ENCODE measurements around the gene TUFT1. TPM values are rescaled to one million over a fixed set of nuclear protein-coding genes. Genes with fewer than 3 reads are reported as not detected.

The TUFT1 gene
- polyA plus RNA-seq (25.5 and 25.8 TPM in 2 replicates), polyA minus RNA-seq (22.1 and 22.4 TPM in 2 replicates)

DNA sequence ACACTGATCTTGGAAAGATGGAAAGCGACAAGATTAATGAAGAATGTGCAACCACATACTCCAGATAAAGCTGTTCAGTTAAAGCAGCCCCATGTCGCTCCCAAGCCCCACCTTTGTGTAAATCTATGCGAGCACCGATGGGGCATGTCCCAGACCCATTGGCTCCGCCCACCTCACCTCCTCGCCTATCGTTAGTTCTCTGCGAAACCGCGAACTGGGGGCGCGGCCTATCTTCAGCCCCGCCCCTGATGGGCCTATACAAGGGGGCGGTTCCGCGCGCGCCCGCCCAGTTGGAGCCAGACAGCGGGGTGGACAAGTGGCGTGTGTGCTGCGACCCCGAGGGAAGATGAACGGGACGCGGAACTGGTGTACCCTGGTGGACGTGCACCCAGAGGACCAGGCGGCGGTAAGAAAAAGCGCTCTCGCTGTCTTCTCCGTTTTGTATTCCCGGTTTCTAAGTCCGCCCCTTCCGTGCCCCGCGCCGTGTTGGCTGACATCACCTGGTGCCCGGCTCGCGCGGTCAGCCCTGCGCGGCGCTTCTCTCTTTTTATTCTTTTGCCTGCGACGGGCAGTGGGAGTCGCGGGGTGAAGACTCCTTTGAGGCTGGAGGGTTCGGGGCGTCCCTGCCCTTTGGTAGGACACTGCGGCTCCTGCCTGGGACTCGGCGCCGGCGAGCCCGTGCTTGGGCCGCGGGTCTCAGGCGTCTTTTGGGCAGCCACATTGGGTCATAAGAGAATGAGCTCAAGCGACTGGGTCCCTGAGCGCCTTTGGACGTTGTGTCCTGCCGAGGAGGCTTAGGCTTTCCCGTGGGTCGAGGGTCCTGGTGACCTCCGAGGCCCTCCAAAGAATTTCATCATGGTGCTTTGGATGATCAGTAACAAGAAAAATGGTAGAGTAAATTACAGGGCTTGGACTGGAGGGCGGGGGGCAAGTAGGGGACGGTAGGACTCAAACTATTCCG is at the start of gene TUFT1:
Gene TUFT1 (plus strand): TSS at position 289 of the 961 bp plus-strand sequence. CDS start 58 bp downstream, at position 347.
- Histone ChIP-seq H3K4me2 (ENCODE audit: low read length) (peak within 1 kb of the TSS; percentile 72), H3K36me3 (ENCODE audit: insufficient read depth, low read length) (no peaks in the 10 kb centered on the region), H3K9ac (ENCODE audit: low read length) (peak within 1 kb of the TSS; percentile 87), H4K20me1 (ENCODE audit: insufficient read depth) (no peaks in the 10 kb centered on the region), H3K79me2 (replicated peaks; ENCODE audit: insufficient read depth, low read length) (peaks cover 13% of the 10 kb centered on the region), H3K9me2 (ENCODE audit: insufficient read depth, low read length) (no peaks in the 10 kb centered on the region), H3K4me3 (ENCODE audit: low read length) (peak within 1 kb of the TSS; percentile 98), H2AFZ (ENCODE audit: low read depth, low read length) (peak within 1 kb of the TSS; percentile 80), H3F3A (ENCODE audit: insufficient read depth, low read length, poor library complexity, severe bottlenecking) (no peaks in the 10 kb centered on the region), H3K27me3 (ENCODE audit: insufficient read depth, low read depth, low read length) (no peaks in the 10 kb centered on the region), H3K27ac (ENCODE audit: low read length) (peak within 1 kb of the TSS; percentile 70), H3K9me3 (ENCODE audit: low read length) (no peaks in the 10 kb centered on the region)
- TF ChIP-seq, protein P1, sequence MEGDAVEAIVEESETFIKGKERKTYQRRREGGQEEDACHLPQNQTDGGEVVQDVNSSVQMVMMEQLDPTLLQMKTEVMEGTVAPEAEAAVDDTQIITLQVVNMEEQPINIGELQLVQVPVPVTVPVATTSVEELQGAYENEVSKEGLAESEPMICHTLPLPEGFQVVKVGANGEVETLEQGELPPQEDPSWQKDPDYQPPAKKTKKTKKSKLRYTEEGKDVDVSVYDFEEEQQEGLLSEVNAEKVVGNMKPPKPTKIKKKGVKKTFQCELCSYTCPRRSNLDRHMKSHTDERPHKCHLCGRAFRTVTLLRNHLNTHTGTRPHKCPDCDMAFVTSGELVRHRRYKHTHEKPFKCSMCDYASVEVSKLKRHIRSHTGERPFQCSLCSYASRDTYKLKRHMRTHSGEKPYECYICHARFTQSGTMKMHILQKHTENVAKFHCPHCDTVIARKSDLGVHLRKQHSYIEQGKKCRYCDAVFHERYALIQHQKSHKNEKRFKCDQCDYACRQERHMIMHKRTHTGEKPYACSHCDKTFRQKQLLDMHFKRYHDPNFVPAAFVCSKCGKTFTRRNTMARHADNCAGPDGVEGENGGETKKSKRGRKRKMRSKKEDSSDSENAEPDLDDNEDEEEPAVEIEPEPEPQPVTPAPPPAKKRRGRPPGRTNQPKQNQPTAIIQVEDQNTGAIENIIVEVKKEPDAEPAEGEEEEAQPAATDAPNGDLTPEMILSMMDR (IDR thresholded peaks at IDR 0.05; ENCODE audit: poor library complexity, severe bottlenecking): no peak
- TF ChIP-seq RAD21 (conservative IDR thresholded peaks at IDR 0.05) (no peak), REST (IDR thresholded peaks at IDR 0.05; ENCODE audit: borderline replicate concordance) (peak; percentile 92), TAF1 (IDR thresholded peaks at IDR 0.05; ENCODE audit: low read depth) (peak; percentile 93), POLR2AphosphoS5 (IDR thresholded peaks at IDR 0.05) (peak; percentile 98), MXI1 (conservative IDR thresholded peaks at IDR 0.05; ENCODE audit: poor library complexity, severe bottlenecking) (peak; percentile 86), SMC3 (conservative IDR thresholded peaks at IDR 0.05; ENCODE audit: poor library complexity) (peak; percentile 33), EZH2 (IDR thresholded peaks at IDR 0.05; ENCODE audit: borderline replicate concordance, insufficient read depth, low read length, poor library complexity, severe bottlenecking) (no peak), EP300 (conservative IDR thresholded peaks at IDR 0.05; ENCODE audit: poor library complexity, severe bottlenecking) (peak; percentile 10)

DNA sequence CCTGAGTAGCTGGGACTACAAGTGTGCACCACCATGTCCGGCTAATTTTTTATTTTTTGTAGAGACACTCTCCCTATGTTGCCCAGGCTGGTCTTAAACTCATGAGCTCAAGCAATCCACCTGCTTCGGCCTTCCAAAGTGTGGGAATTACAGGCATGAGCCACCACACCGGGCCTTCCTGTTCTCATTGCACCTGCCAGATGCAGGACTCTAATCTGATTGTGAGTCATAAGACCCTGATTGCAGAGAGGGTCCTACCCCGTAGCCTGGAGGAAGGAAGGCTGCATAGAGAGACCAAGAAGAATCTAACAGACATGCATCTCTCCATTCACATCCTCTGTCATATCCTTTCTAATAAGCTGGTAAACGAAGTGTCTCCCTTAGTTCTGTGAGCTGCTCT is 48.5 kb upstream of the TUFT1 start:
- TF ChIP-seq, protein P1 (IDR thresholded peaks at IDR 0.05; ENCODE audit: poor library complexity, severe bottlenecking): no peak
- no peak for TF ChIP-seq SMC3 (conservative IDR thresholded peaks at IDR 0.05; ENCODE audit: poor library complexity)
- Histone ChIP-seq H3K9me3 (ENCODE audit: low read length) (no peaks in the 10 kb centered on the region), H3K4me3 (ENCODE audit: low read length) (no peak overlapping the region), H3F3A (ENCODE audit: insufficient read depth, low read length, poor library complexity, severe bottlenecking) (no peaks in the 10 kb centered on the region), H3K4me2 (ENCODE audit: low read length) (no peak overlapping the region), H2AFZ (ENCODE audit: low read depth, low read length) (no peak overlapping the region), H3K9ac (ENCODE audit: low read length) (no peak overlapping the region), H3K27ac (ENCODE audit: low read length) (no peak overlapping the region), H3K9me2 (ENCODE audit: insufficient read depth, low read length) (no peaks in the 10 kb centered on the region), H3K79me2 (replicated peaks; ENCODE audit: insufficient read depth, low read length) (no peaks in the 10 kb centered on the region), H3K27me3 (ENCODE audit: insufficient read depth, low read depth, low read length) (no peaks in the 10 kb centered on the region), H3K36me3 (ENCODE audit: insufficient read depth, low read length) (no peaks in the 10 kb centered on the region), H4K20me1 (ENCODE audit: insufficient read depth) (no peaks in the 10 kb centered on the region)
